ENCODE measurements around the gene MAP7D2. TPM values are rescaled to one million over a fixed set of nuclear protein-coding genes. Genes with fewer than 3 reads are reported as not detected.

MAP7D2 gene
- total RNA-seq, 1 experiment from 2014 or later: 0.60 TPM

DNA sequence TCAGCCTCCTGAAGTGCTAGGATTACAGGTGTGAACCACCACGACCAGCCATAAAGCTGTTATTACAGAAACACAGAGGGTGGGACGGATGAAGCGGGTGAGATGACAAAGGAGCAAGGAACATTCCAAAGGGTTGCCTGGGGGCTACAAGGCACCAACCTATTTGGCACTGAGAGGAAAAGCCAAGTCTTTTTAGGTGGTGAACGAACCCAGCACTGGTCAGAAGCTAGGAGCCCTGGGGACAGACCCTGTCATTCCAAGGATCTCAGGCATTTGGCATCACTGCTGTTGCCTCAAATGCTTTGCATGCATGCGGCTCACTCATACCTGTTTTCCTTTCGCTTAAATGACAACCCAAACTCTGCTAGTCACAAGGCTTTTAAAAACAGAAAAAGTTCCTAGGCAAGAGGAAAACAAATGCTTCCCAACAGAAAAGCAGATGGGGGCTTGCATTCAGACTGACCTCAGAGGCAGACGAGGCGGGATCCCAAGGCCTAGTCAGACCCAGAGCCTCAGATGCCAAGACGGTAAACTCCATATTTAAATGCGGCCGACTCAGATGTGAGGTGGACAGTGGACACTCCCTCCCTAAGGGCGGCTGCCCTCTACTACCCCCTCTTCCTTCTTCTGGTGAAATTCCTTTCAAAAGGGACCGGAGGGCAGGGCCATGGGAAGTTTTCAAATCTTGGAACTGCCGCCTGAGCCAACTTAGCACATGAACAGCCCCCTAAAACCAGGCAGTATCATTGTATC, 4.5 kb downstream of the MAP7D2 start:
- DNase-seq (ENCODE audit: low read depth): no peak

GRCh38 chrX:20111271-20111670, 5.4 kb downstream of the MAP7D2 start:
- no peak for DNase-seq (ENCODE audit: low read depth)

DNA sequence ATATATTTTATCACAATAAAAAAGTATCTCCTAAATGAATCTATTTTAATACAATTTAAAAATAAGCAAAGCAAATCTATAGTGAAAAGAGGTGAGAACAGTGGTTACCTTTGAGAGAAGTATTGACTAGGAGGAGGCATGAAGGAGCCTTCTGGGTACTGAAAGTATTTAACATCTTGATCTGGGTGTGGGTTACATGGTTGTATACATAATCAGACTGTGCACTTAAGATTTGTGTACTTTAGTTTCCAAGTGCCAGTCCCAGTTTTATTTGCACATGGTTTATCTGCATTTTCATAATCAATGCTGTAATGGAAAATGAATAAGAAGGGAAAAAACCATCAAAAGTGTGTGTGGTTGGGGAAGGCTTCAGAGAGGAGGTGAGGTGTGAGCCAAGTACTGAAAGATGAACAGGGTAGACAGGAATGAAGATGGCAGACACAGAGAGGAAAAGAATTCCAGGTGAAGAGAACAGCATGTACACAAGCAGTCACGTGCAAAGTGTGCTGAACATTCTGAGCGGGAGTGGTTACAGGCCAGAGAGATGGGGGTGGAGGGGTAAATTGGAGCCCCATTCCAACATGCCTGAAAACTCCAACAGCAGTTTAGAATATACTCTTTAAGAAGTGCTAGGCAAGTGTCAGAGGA, 14.6 kb downstream of the MAP7D2 start:
- DNase-seq (ENCODE audit: low read depth): no peak

DNA sequence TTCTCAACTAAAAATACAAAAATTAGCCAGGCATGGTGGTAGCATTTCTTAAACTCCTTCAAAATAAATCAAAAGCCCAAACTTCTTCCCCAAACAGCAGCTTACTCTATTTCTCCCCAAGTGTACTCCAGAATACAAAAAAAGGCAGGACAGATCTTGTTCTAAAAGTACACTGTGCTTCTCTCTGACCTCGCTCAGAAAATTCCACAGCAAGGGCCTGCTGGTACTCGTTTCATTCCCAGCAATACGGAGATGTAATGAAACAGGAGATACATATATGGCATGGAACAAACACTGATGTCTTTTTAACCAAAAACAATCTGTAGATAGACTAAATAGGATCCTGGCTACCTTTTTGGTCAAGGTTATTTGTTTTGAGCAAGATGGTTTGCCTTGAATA, 25.2 kb downstream of the MAP7D2 start:
- no peak for DNase-seq (ENCODE audit: low read depth)

DNA sequence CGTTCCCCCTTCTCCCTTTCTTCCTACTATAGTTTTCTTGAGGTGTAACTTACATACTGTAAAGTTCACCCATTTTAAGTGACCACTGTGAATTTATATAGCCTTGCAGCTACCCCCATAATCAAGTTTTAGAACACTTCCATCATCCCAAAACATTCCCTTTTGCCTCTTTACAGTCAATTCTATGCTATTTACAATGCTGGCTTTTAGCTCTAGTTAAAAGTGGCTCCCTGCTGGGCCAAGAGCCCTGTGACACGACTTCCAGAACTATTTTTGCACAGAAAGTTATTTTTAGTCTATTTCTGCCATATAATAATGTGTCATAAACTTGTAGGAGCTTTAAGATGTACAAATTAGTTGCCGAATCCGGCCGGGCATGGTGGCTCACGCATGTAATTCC, 26.9 kb downstream of the MAP7D2 start:
- DNase-seq (ENCODE audit: low read depth): no peak

DNA sequence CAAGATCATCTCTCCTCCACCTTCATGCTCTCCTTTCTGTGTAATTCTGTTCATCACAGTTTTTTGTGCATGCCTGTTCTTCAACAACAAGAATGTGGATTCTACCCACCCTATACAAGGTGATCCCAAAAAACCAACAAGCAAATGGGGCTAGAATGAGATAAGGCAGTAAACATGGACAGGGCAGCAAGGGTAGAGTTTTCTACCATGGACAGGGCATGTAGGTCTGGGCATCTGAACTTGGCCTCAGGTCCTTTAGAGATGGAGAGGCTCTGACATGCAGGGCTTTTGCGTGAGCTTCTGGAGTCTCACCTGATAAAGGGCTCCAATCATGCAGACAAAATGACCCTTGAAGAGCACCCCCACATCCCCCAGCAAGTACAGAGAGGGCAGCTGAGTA, 36.4 kb downstream of the MAP7D2 start:
- no peak for DNase-seq (ENCODE audit: low read depth)

DNA sequence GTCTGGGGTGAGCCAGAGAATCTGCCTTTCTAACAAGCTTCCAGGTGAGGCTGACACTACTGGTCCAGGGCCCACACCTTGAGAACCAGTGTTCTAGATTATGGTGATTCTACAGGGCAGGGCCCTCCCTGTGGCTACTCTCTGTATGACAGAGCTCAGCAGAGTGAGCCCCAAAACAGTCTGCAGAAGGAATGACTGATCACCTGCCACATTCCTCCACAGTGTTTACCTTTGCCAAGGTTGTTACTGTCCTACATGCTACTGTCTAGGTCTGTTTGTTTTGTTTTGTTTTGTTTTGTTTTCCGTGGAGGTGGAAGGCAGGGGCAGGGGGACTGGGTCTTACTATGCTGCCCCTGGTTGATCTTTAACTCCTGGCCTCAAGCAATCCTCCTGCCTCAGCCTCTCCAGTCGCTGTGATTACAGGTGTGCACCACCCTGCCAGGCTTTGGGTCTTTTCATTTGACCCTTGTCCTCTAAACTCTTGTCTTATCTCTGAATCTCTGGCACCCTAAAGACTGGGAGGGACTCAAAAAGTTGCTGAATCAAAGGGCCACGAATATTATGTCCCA, 45.1 kb downstream of the MAP7D2 start:
- DNase-seq (ENCODE audit: low read depth): no peak

DNA sequence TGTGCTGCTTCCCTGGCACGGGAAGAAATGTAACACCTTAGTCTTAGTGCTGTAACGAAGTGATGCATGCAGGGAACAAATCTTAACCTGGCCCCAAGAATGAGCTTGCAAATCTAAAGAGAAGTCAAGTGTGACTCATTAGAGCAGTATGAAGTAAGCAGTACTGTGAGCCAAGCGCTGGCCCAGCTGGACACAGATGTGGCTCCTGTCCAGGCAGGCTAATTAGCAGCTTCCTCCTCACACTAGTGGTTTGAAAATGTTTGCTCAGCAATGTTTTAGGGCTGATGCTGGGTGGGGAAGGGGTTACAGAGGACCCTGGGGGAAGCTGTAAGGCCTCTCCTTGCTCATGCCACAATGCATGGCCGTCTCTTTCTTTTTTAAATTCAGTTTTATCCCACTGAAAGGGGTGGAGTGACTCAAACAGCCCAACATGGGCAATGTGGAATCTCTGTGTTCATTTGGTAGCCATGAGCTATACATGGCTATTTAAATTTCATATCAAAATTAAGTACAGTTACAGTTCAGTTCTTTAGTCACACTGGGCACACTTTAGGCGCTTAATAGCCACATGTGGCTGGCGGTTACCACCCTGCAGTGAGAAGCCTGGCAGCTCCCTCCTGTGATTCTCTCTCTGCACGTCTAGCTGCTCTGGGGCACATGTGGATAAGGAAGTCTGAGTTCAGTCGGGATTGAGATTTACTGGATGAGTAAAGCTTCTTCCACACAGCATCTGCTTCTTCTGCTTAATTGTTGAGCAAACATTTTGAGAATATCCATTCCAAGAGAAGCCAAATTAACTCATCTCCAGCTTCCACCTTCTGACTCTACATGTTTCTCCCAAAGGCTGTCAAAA, 48.8 kb downstream of the MAP7D2 start:
- peak; percentile 85 for DNase-seq (ENCODE audit: low read depth)

DNA sequence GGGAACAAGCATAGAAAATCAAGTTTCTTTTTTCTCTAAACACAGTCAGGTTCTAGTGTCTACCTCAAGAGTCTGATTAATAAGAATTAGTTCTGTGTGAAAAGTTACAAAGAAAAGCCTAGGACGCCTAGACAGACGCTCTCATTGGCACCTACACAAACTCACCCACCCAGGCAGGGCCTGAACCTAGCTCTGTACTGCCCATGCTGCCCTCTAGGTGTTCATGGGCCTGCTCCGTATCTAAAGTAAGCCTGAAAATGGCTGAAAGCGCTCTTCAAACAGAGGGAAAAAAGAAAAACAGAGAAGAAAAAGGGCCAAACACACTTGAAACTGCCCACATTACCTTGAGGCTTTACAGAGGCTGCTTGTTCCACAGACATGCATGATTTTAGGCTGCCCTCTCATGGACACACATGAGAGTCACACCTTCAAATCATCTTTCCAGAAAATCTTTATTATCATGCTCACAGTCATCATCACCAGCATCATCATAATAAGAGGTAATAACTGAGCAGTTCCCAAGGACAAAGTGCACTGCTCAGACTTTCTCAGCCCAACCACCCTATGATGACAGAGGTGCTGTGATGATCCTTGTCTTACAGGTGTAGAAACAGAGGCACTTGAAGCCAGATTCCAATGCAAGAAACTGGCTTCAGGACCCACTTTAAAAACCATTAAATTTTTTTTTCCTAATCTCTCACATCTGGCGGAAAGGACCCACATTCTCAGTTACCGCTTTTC, 49.6 kb downstream of the MAP7D2 start:
- peak; percentile 50 for DNase-seq (ENCODE audit: low read depth)

DNA sequence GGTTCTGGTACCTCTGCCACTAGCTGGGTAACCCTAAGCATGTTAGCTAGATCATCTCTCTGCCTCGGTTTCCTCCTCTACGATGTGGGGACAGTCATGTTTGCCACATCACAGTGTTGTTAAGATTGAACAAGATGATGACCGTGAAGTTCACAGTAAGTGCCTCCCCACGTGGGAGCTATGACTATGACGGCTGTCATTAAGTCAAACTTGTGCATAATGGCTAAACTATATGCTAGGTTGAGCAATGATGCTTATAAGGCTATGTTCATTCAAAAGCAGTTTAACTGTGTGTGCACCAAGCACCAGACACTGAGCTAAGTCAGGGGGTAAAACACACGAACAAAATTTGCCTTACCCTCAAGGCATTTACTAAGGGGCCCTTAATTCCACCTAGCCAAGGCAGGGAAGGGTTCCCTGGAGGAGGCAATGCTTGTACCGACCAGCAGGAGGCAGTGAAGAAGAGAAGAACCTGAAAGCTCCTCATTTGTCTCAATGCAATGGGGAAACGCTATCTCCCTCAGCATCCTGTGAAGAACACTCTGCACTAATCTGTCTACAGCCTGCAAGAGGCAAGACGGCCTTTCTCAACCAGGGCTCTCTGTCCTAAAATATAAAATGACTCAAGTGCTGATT, 52.9 kb downstream of the MAP7D2 start:
- no peak for DNase-seq (ENCODE audit: low read depth)

DNA sequence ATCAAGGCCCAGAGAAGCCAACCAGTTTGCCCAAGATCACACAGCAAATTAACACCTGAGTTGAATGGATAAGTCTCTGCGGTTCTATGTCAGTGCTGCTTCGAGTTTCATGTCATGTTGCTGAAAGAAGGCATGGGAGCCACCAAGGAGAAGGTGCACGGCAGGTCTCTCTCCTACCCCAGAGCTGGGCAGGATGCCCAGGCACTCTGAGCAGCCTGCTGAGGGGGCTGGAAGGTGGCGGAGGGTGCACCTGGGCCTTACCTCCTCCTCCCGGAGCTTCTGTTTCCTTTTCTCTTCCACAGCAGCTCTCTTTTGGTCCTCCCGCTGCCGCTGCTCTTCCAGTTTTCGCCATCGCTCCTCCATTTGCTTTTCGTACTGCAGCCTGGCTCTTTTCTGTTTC, 53.6 kb downstream of the MAP7D2 start:
- DNase-seq (ENCODE audit: low read depth): no peak

DNA sequence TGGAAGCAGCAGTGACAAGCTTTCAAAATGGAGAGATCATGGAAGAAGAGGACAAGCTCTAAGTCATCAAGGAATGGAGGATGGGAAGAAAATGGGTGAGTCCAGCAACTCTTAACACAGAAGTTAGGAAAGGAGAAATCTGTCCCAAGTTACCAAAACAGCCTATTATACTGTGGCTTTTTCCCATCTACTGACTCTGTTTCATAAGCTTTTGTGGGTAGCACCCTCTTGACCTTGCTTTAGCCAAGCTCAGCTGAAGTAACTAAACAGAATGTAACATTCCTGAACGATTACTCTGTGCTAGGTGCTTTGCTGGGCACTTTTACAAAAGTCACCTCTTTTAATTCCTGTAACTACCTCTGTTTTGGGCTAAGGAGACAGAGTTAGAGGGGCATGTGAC, 54.9 kb downstream of the MAP7D2 start:
- peak; percentile 65 for DNase-seq (ENCODE audit: low read depth)

DNA sequence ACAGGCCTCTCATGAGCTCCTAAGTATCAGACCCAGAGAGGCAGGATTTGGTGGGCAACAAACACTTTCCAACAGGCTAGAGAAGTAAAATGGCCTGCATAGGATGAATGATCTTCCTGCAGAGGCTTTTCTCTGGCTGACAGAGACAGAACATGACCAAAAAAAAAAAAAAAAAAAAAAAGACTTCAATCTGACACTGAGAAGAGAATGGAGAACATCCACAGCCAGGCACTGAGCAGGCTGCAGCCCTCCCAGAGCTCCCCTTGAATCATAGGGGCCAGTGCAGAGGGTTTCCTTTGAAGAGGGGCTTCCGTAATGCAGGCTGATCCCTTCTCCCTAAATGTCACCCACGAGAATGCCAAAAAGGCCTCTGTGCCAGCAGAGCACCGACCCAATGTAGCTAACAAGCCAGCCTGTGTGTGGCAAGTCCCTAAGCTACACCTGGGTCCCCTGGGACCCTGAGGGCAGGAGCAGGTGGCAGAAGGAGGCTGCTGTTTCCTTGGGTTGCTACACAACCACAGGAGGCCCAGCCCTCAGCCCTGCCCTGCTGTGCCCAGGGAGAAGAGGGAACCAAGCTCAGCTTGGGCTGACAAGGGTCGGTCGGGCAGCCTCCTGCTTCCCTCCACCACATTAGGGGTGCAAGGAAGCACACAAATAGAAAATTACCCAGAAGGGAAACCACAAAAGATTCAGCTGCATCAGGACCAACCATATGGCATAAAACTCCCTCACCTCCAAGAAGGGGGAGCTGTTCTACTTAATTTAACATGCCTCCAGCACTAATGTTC, 55.6 kb downstream of the MAP7D2 start:
- DNase-seq (ENCODE audit: low read depth): no peak

GRCh38 chrX:20059467-20060128, 57.1 kb downstream of the MAP7D2 start:
- DNase-seq (ENCODE audit: low read depth): no peak

GRCh38 chrX:20057479-20057878, 59.2 kb downstream of the MAP7D2 start:
- DNase-seq (ENCODE audit: low read depth): no peak

DNA sequence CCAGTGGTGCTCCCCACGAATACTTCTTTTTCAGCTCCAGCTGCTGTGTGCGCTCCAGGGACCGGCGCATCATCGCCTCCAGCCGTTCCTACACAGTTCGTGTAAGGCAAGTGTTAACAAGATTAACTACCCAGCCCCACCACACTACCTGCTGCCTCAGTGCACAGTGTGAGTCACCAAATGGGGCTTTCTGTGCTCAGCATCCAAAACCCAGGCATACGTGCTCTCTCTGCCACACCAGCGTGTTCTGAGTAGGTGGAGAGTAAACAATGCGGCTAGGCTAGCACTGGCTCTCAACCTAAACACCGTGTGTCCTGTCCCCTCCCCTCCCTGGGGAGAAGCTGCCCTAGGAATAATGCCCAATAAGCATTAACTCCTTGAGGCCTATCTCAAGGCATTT, 60.0 kb downstream of the MAP7D2 start:
- DNase-seq (ENCODE audit: low read depth): no peak

DNA sequence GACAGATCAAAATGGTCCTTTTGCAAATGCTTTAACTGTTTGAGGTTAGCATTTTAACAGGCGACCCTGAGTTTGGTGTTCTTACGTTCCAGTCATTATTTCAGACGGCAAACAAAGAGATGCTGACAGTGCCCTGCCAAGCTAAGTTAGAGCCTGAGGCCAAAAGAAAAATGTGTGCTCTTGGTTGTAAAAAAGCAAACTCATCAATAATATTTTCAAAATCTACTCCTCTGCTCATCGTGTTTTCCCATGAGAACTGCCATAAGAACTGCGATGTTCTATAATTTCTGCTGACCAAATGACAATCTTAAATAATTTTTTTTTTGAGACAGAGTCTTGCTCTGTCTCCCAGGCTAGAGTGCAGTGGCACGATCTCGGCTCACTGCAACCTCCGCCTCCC, 63.2 kb downstream of the MAP7D2 start:
- no peak for DNase-seq (ENCODE audit: low read depth)

- no peak for DNase-seq (ENCODE audit: low read depth)
Observed at GRCh38 chrX:20046864-20047263, 69.8 kb downstream of the MAP7D2 start.

- no peak for DNase-seq (ENCODE audit: low read depth)
Observed at GRCh38 chrX:20046223-20046622, 70.5 kb downstream of the MAP7D2 start.

DNA sequence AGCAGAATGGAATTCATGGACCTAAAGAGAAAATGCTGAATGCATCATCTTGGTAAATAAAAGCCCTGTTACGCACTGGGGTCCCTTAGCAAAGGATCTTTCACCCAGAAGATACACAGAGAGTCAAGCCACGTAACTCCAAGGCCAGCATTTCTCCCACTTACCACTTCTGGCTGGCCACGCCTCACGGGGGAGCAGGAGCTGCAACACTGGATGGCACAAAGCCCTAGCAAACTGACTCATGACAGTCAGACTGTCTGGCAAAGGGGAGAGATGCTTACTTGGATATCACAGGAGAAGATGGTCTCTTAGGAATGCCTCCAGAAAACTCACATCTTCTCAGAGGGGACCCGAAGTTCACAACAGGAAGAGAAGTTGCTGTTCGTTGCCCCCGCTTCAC, 74.5 kb downstream of the MAP7D2 start:
- DNase-seq (ENCODE audit: low read depth): no peak

Data from RPMI7951 (cell line).